GM12872 (cell line): ENCODE data around the gene SOX12.

ENCODE experiments used
- CTCF ChIP-seq: IDR thresholded peaks from 3 replicates; pipeline ENCODE4 v1.5.1; 2011; ENCODE audit warnings: low read depth, mild to moderate bottlenecking, low read length, moderate library complexity; ENCODE audit not compliant: insufficient read depth

The SOX12 gene

DNA sequence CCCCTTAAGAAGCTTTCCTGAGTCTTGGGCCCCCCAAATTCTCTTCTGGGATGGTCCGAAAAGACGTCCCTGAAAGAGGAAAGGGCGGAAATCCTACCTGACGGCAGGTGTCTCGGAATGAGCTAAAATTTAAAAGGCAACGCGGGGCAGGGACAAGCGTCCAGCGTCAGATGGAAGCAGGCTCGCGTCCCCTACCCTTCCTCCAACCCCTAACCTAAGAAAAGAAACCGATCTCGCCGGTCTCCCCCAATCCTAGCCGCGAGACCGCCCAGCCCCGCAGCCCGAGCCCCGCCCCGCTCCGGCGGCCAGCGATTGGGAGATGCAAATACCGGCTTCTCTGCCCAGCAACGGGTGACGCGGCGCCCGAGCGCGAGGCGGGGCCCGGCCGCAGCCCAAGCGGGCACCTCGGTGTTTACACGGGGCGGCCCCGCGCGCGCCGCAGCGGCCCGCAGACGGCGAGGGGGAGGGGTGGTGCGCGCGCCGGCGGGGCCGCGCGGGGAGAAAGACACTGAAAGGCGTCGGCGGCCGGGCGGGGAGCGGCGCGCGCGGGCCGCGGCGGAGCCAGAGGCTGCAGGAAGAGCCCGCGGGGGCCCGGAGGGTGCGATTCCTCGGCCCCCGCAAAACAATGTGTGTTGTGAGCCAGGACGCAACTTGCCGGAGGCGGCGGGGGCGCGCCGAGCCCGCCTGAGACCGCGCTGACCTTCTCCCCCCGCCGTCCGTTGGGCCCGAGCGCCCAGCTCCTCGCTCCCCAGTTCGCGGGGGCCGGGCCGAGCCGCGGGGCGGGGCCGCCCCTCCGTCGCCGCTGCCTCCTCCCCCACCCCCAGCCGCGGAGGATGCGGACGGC is at the start of gene SOX12:
SOX12 (plus strand) TSS at position 508 of the 844 bp plus-strand sequence. CDS start 373 bp downstream, outside the sequence.
- no peak for TF ChIP-seq CTCF

- TF ChIP-seq CTCF: no peak
Measured at GRCh38 chr20:275791-276190, 49.6 kb upstream of the SOX12 start.

DNA sequence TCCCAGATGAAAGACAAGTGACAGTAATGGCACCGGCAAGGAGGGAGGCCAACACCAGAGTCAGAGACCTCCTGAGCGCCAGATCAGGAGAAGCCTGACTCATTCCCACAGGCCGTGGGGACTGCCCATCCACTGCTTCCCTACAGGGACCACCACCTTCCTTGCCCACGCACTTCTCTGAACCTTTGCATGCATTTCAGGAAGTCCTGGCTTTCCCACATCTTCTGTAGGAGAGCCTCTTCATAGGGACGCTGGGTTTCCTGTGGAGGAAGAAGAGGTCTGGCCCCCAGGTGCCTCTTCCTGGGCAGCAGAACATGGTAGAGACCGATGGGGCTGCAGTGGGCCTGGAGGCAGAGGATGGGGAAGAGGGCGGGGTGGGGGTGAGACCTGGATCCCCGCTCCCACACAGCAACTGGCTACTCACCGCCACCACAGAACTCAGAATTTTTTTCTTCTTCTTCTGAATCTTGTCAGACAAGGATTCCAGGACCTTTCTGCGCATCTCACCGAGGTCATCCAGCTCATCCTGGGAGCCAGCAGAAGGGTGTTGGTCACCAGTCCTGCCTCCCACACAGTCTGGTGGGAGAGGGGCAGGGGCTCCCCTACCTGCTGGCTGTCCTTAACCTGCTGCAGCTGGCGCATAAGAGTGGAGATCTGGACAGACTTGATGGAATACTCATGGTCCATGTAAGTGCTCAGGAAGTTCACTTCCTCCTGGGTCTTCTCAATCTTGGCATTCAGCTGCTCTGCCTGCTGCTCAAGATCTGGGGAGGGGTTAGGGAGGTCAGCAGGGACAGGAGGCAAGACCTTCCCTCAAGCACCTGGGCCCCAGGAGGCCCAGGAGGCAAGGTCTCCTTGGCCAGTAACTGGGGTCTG is 48.5 kb upstream of the SOX12 start:
- no peak for TF ChIP-seq CTCF

GRCh38 chr20:277496-277781 is 47.9 kb upstream of the SOX12 start:
- TF ChIP-seq CTCF: no peak

- no peak for TF ChIP-seq CTCF
Measured at GRCh38 chr20:278181-278580, 47.2 kb upstream of the SOX12 start.

DNA sequence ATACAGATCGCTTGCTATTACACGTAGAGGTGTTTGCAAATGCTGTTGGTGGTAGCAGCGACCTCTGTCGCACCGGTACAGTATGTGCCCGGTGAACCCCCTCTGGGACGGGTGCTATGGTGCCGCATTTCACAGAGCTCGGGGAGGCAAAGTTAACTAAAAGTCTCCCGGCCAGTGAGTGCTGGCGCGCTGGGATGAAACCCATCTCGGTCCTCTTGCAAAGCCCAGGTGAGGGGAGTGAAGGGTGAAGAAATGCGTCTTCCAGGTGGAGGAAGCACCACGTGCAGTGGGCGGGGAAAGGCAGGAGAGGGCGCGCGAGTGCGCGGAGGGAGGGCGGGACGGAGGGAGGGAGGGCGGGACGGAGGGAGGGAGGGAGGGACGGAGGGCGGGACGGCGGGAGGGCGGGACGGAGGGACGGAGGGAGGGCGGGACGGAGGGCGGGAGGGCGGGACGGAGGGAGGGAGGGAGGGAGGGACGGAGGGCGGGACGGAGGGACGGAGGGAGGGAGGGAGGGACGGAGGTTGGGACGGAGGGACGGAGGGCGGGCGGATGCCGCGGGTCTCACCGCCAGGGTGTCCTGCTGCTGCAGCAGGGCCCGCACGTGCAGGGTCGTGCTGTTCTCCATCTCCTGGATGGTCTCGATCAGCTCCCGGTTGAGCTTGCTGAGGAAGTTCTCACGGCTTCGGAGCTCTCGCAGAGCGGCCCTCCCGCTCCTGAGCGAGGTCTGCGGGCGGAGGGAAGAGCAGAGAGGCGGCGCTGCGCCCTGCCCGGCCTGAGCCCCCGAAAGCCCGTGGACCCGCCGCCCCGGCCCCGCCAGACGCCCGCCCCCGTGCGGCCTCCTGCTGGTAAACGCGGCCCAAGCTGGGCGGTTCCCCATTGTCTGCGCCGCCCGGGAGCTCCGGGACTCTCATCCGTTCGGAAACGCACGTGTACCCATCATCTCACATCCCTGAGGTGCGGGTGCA is 46.5 kb upstream of the SOX12 start:
- TF ChIP-seq CTCF: no peak
